Nephron (organoid): ENCODE data around the gene ZNF138.

Experiments
- H3K27ac Mint-ChIP-seq, 3 experiments: 2 replicates each; pipeline ENCODE4 v1.8.0; 2020; ENCODE audit warnings: mixed read lengths in 3 of 3, mild to moderate bottlenecking in 2 of 3, moderate library complexity in 1 of 3
- H3K27me3 Mint-ChIP-seq: 2 replicates; pipeline ENCODE4 v1.8.0; 2021; ENCODE audit warnings: low read depth, mild to moderate bottlenecking, moderate library complexity, mixed read lengths
- H3K36me3 Mint-ChIP-seq: 2 replicates; pipeline ENCODE4 v1.8.0; 2020; ENCODE audit warnings: low read depth, mixed read lengths
- H3K4me1 Mint-ChIP-seq: 2 replicates; pipeline ENCODE4 v1.8.0; 2020; ENCODE audit warnings: mixed read lengths
- H3K4me3 Mint-ChIP-seq, 3 experiments: 2 replicates each; pipeline ENCODE4 v1.8.0; 2020; ENCODE audit warnings: mild to moderate bottlenecking in 3 of 3, mixed read lengths in 3 of 3, moderate library complexity in 2 of 3
- H3K9me3 Mint-ChIP-seq: 2 replicates; pipeline ENCODE4 v1.8.0; 2020; ENCODE audit warnings: mixed read lengths
- CTCF ChIP-seq, 3 experiments: fragments of 200-600 bp; sonication (generic); IDR thresholded peaks; one replicate each; pipeline ENCODE4 v1.5.0; 2021; ENCODE audit warnings: antibody characterized with exemption in 3 of 3; ENCODE audit not compliant: unreplicated experiment in 3 of 3

Gene ZNF138

GRCh38 chr7:64867863-64868440, 73.7 kb downstream of the ZNF138 start:
- no peak overlapping the region for H3K4me3 Mint-ChIP-seq
- no peaks in the 10 kb centered on the region for H3K4me1 Mint-ChIP-seq
- H3K27me3 Mint-ChIP-seq, result no peaks in the 10 kb centered on the region
- no peak overlapping the region for H3K27ac Mint-ChIP-seq
- TF ChIP-seq CTCF (IDR thresholded peaks at IDR 0.05; ENCODE audit: unreplicated experiment in 3 of 3), result no peak
- H3K36me3 Mint-ChIP-seq, result no peaks in the 10 kb centered on the region
- H3K9me3 Mint-ChIP-seq, result peaks cover 31% of the 10 kb centered on the region

- Mint-ChIP-seq H3K36me3 (no peaks in the 10 kb centered on the region), H3K4me3 (no peak overlapping the region), H3K9me3 (peaks cover 35% of the 10 kb centered on the region), H3K27ac (no peak overlapping the region), H3K27me3 (no peaks in the 10 kb centered on the region), H3K4me1 (no peaks in the 10 kb centered on the region)
- TF ChIP-seq CTCF (IDR thresholded peaks at IDR 0.05; ENCODE audit: unreplicated experiment in 3 of 3), result no peak
These were observed 74.3 kb downstream of the ZNF138 start for GRCh38 chr7:64868499-64868898.

GRCh38 chr7:64869121-64869725, 75.0 kb downstream of the ZNF138 start:
- no peak for TF ChIP-seq CTCF (IDR thresholded peaks at IDR 0.05; ENCODE audit: unreplicated experiment in 3 of 3)
- H3K36me3 Mint-ChIP-seq, result peaks cover 3% of the 10 kb centered on the region
- no peak overlapping the region for H3K4me3 Mint-ChIP-seq
- no peaks in the 10 kb centered on the region for H3K27me3 Mint-ChIP-seq
- H3K27ac Mint-ChIP-seq, result no peak overlapping the region
- H3K4me1 Mint-ChIP-seq, result no peaks in the 10 kb centered on the region
- H3K9me3 Mint-ChIP-seq, result peaks cover 38% of the 10 kb centered on the region

GRCh38 chr7:64869912-64870562, 75.8 kb downstream of the ZNF138 start:
- H3K9me3 Mint-ChIP-seq, result peaks cover 36% of the 10 kb centered on the region
- no peak for TF ChIP-seq CTCF (IDR thresholded peaks at IDR 0.05; ENCODE audit: unreplicated experiment in 3 of 3)
- H3K36me3 Mint-ChIP-seq, result peaks cover 3% of the 10 kb centered on the region
- no peak overlapping the region for H3K27ac Mint-ChIP-seq
- H3K4me3 Mint-ChIP-seq, result no peak overlapping the region
- H3K4me1 Mint-ChIP-seq, result no peaks in the 10 kb centered on the region
- H3K27me3 Mint-ChIP-seq, result no peaks in the 10 kb centered on the region

- H3K27me3 Mint-ChIP-seq, result no peaks in the 10 kb centered on the region
- H3K9me3 Mint-ChIP-seq, result peaks cover 36% of the 10 kb centered on the region
- H3K4me3 Mint-ChIP-seq, result no peak overlapping the region
- H3K4me1 Mint-ChIP-seq, result no peaks in the 10 kb centered on the region
- TF ChIP-seq CTCF (IDR thresholded peaks at IDR 0.05; ENCODE audit: unreplicated experiment in 3 of 3), result no peak
- H3K36me3 Mint-ChIP-seq, result peaks cover 3% of the 10 kb centered on the region
- H3K27ac Mint-ChIP-seq, result no peak overlapping the region
These were observed 76.4 kb downstream of the ZNF138 start for GRCh38 chr7:64870656-64871055.
